Measurements from ENCODE around the gene CP. TPM values are rescaled to one million over a fixed set of nuclear protein-coding genes. Genes with fewer than 3 reads are reported as not detected.
"Not testable (repeated sequence)": the region's sequence is repeated elsewhere in the genome, so short reads cannot be mapped to it uniquely, and the experiment has no call there.

Gene CP
- total RNA-seq, 5 donors from 2014 or later (not counting 1 experiment from before 2014, with no cell fraction given), result 0.69 to 1.9 (median 0.73) TPM; not detected in 2

- DNase-seq, result no peak
- no peak overlapping the region for H3K27ac Mint-ChIP-seq
- H3K4me1 Mint-ChIP-seq, result peaks cover 0 to 5% (median 1%) of the 10 kb centered on the region in 3 donors
- peaks cover 4 to 8% of the 10 kb centered on the region in 2 donors for H3K27me3 Mint-ChIP-seq
- no peak for ATAC-seq (replicated peaks in 1 of 4)
- Histone ChIP-seq H3K4me1 (ENCODE audit: control insufficient read depth in 1 of 2, extremely low read depth in 1 of 2, insufficient read depth in 2 of 2, low read length in 2 of 2) (no peaks in the 10 kb centered on the region), H3K27ac (ENCODE audit: low read length) (no peak overlapping the region), H3K9me3 (no peaks in the 10 kb centered on the region), H3K36me3 (ENCODE audit: control insufficient read depth in 2 of 2, extremely low read depth in 1 of 2, insufficient read depth in 1 of 2, low read length in 1 of 2) (no peaks in the 10 kb centered on the region), H3K4me3 (ENCODE audit: control insufficient read depth in 1 of 2, extremely low read depth in 1 of 2, low read length in 1 of 2) (no peak overlapping the region), H3K27me3 (replicated peaks in 1 of 2; ENCODE audit: control insufficient read depth in 2 of 2, extremely low read depth in 1 of 2, insufficient read depth in 2 of 2, low read length in 1 of 2) (peaks cover 0 to 2% of the 10 kb centered on the region in 2 experiments)
- CTCF ChIA-PET, result no interaction called here
- POLR2A ChIA-PET, result no interaction called here
- 83% methylated on average over 4 of the region's 5 CpGs for WGBS (ENCODE audit: insufficient coverage)
- H3K9me3 Mint-ChIP-seq, result no peaks in the 10 kb centered on the region
- no peak overlapping the region for H3K4me3 Mint-ChIP-seq
- no peaks in the 10 kb centered on the region for H3K36me3 Mint-ChIP-seq
These were observed 24.0 kb downstream of the CP start for GRCh38 chr3:149197669-149198068.

- H3K4me3 Mint-ChIP-seq; DNase-seq; H3K27ac ChIP-seq (ENCODE audit: low read length); POLR2A ChIA-PET; CTCF ChIA-PET; ATAC-seq (replicated peaks in 1 of 4); H3K27ac Mint-ChIP-seq; H3K27me3 ChIP-seq (replicated peaks in 1 of 2; ENCODE audit: control insufficient read depth in 2 of 2, extremely low read depth in 1 of 2, insufficient read depth in 2 of 2, low read length in 1 of 2); H3K36me3 Mint-ChIP-seq; H3K9me3 ChIP-seq; H3K4me1 Mint-ChIP-seq; H3K4me1 ChIP-seq (ENCODE audit: control insufficient read depth in 1 of 2, extremely low read depth in 1 of 2, insufficient read depth in 2 of 2, low read length in 2 of 2); H3K27me3 Mint-ChIP-seq; H3K9me3 Mint-ChIP-seq; H3K36me3 ChIP-seq (ENCODE audit: control insufficient read depth in 2 of 2, extremely low read depth in 1 of 2, insufficient read depth in 1 of 2, low read length in 1 of 2); H3K4me3 ChIP-seq (ENCODE audit: control insufficient read depth in 1 of 2, extremely low read depth in 1 of 2, low read length in 1 of 2): not testable (repeated sequence)
- 75% methylated on average over 1 of the region's 12 CpGs for WGBS (ENCODE audit: insufficient coverage)
These were observed 24.6 kb downstream of the CP start for GRCh38 chr3:149196805-149197592.

GRCh38 chr3:149195221-149195620 is 26.4 kb downstream of the CP start:
- peaks cover 4 to 8% of the 10 kb centered on the region in 2 donors for H3K27me3 Mint-ChIP-seq
- Histone ChIP-seq H3K4me1 (ENCODE audit: control insufficient read depth in 1 of 2, extremely low read depth in 1 of 2, insufficient read depth in 2 of 2, low read length in 2 of 2) (no peaks in the 10 kb centered on the region), H3K27ac (ENCODE audit: low read length) (no peak overlapping the region), H3K27me3 (replicated peaks in 1 of 2; ENCODE audit: control insufficient read depth in 2 of 2, extremely low read depth in 1 of 2, insufficient read depth in 2 of 2, low read length in 1 of 2) (peaks cover 0 to 2% of the 10 kb centered on the region in 2 experiments), H3K4me3 (ENCODE audit: control insufficient read depth in 1 of 2, extremely low read depth in 1 of 2, low read length in 1 of 2) (no peak overlapping the region), H3K36me3 (ENCODE audit: control insufficient read depth in 2 of 2, extremely low read depth in 1 of 2, insufficient read depth in 1 of 2, low read length in 1 of 2) (no peaks in the 10 kb centered on the region), H3K9me3 (no peaks in the 10 kb centered on the region)
- ChIA-PET CTCF (no interaction called here), POLR2A (no interaction called here)
- peaks cover 0 to 5% (median 1%) of the 10 kb centered on the region in 3 donors for H3K4me1 Mint-ChIP-seq
- DNase-seq, result no peak
- H3K27ac Mint-ChIP-seq, result no peak overlapping the region
- no peaks in the 10 kb centered on the region for H3K9me3 Mint-ChIP-seq
- H3K36me3 Mint-ChIP-seq, result no peaks in the 10 kb centered on the region
- no CpG with 5 or more reads among the region's 1 CpG for WGBS (ENCODE audit: insufficient coverage)
- no peak for ATAC-seq (replicated peaks in 1 of 4)
- H3K4me3 Mint-ChIP-seq, result no peak overlapping the region

GRCh38 chr3:149188494-149188893 is 33.1 kb downstream of the CP start:
- POLR2A ChIA-PET, result no interaction called here
- Histone ChIP-seq H3K4me1 (ENCODE audit: control insufficient read depth in 1 of 2, extremely low read depth in 1 of 2, insufficient read depth in 2 of 2, low read length in 2 of 2) (no peaks in the 10 kb centered on the region), H3K27ac (ENCODE audit: low read length) (no peak overlapping the region), H3K9me3 (no peaks in the 10 kb centered on the region), H3K36me3 (ENCODE audit: control insufficient read depth in 2 of 2, extremely low read depth in 1 of 2, insufficient read depth in 1 of 2, low read length in 1 of 2) (no peaks in the 10 kb centered on the region), H3K27me3 (replicated peaks in 1 of 2; ENCODE audit: control insufficient read depth in 2 of 2, extremely low read depth in 1 of 2, insufficient read depth in 2 of 2, low read length in 1 of 2) (no peaks in the 10 kb centered on the region), H3K4me3 (ENCODE audit: control insufficient read depth in 1 of 2, extremely low read depth in 1 of 2, low read length in 1 of 2) (no peak overlapping the region)
- no peak for DNase-seq
- Mint-ChIP-seq H3K4me3 (no peak overlapping the region), H3K27me3 (no peaks in the 10 kb centered on the region), H3K36me3 (no peaks in the 10 kb centered on the region), H3K27ac (no peak overlapping the region), H3K4me1 (no peaks in the 10 kb centered on the region), H3K9me3 (no peaks in the 10 kb centered on the region)
- WGBS (ENCODE audit: insufficient coverage), result no CpG with 5 or more reads among the region's 2 CpGs
- no peak for ATAC-seq (replicated peaks in 1 of 4)
- CTCF ChIA-PET, result no interaction called here

GRCh38 chr3:149186721-149187120 is 34.9 kb downstream of the CP start:
- Histone ChIP-seq H3K9me3 (no peaks in the 10 kb centered on the region), H3K36me3 (ENCODE audit: control insufficient read depth in 2 of 2, extremely low read depth in 1 of 2, insufficient read depth in 1 of 2, low read length in 1 of 2) (no peaks in the 10 kb centered on the region), H3K27me3 (replicated peaks in 1 of 2; ENCODE audit: control insufficient read depth in 2 of 2, extremely low read depth in 1 of 2, insufficient read depth in 2 of 2, low read length in 1 of 2) (no peaks in the 10 kb centered on the region), H3K4me1 (ENCODE audit: control insufficient read depth in 1 of 2, extremely low read depth in 1 of 2, insufficient read depth in 2 of 2, low read length in 2 of 2) (no peaks in the 10 kb centered on the region), H3K27ac (ENCODE audit: low read length) (no peak overlapping the region), H3K4me3 (ENCODE audit: control insufficient read depth in 1 of 2, extremely low read depth in 1 of 2, low read length in 1 of 2) (no peak overlapping the region)
- H3K4me3 Mint-ChIP-seq, result no peak overlapping the region
- H3K36me3 Mint-ChIP-seq, result no peaks in the 10 kb centered on the region
- no peak for ATAC-seq (replicated peaks in 1 of 4)
- DNase-seq, result no peak
- no peak overlapping the region for H3K27ac Mint-ChIP-seq
- no peaks in the 10 kb centered on the region for H3K9me3 Mint-ChIP-seq
- no CpG with 5 or more reads among the region's 3 CpGs for WGBS (ENCODE audit: insufficient coverage)
- ChIA-PET POLR2A (no interaction called here), CTCF (interaction anchor here in 1 of 2 donors (0.7 kb wide), 1 partner anchor 10 kb away, joined by 3 read pairs; no protein-coding TSS in a partner anchor)
- no peaks in the 10 kb centered on the region for H3K4me1 Mint-ChIP-seq
- H3K27me3 Mint-ChIP-seq, result no peaks in the 10 kb centered on the region

GRCh38 chr3:149186219-149186618 is 35.4 kb downstream of the CP start:
- no CpG with 5 or more reads among the region's 2 CpGs for WGBS (ENCODE audit: insufficient coverage)
- no peak overlapping the region for H3K4me3 ChIP-seq (ENCODE audit: control insufficient read depth in 1 of 2, extremely low read depth in 1 of 2, low read length in 1 of 2)
- ChIA-PET POLR2A (no interaction called here), CTCF (interaction anchor here in 1 of 2 donors (0.7 kb wide), 1 partner anchor 9 kb away, joined by 3 read pairs; no protein-coding TSS in a partner anchor)
- Mint-ChIP-seq H3K27me3 (no peaks in the 10 kb centered on the region), H3K27ac (no peak overlapping the region), H3K4me1 (no peaks in the 10 kb centered on the region), H3K9me3 (no peaks in the 10 kb centered on the region), H3K36me3 (no peaks in the 10 kb centered on the region), H3K4me3 (no peak overlapping the region)
- H3K27ac ChIP-seq (ENCODE audit: low read length), result no peak overlapping the region
- no peaks in the 10 kb centered on the region for H3K9me3 ChIP-seq
- H3K36me3 ChIP-seq (ENCODE audit: control insufficient read depth in 2 of 2, extremely low read depth in 1 of 2, insufficient read depth in 1 of 2, low read length in 1 of 2), result no peaks in the 10 kb centered on the region
- DNase-seq (no peak), ATAC-seq (replicated peaks in 1 of 4) (no peak)
- H3K27me3 ChIP-seq (replicated peaks in 1 of 2; ENCODE audit: control insufficient read depth in 2 of 2, extremely low read depth in 1 of 2, insufficient read depth in 2 of 2, low read length in 1 of 2), result no peaks in the 10 kb centered on the region
- no peaks in the 10 kb centered on the region for H3K4me1 ChIP-seq (ENCODE audit: control insufficient read depth in 1 of 2, extremely low read depth in 1 of 2, insufficient read depth in 2 of 2, low read length in 2 of 2)
